Uterus (tissue), 4 donors: ENCODE measurements around the gene EMID1. TPM values are rescaled to one million over a fixed set of nuclear protein-coding genes. Genes with fewer than 3 reads are reported as not detected.

Source experiments
- DNase-seq, 2 donors: peaks; one replicate each; pipeline ENCODE4 v3.0.0-alpha.2; 2019 to 2020
- H3K27ac ChIP-seq, 2 donors: fragments of 200-600 bp; sonication (generic); 1 replicate in 1 of 2; 2 replicates in 1 of 2; pipeline ENCODE4 v1.5.1; 2016 to 2018
- H3K27me3 ChIP-seq, 2 donors: fragments of 200-600 bp; sonication (generic); one replicate each; pipeline ENCODE4 v1.5.1; 2018 to 2019; ENCODE audit warnings: control low read depth in 1 of 2
- H3K36me3 ChIP-seq, 2 donors: fragments of 200-600 bp; sonication (generic); one replicate each; pipeline ENCODE4 v1.5.1; 2019; ENCODE audit warnings: control low read depth in 1 of 2
- H3K4me1 ChIP-seq, 2 donors: fragments of 200-600 bp; sonication (generic); one replicate each; pipeline ENCODE4 v1.5.1; 2018 to 2019; ENCODE audit warnings: control low read depth in 1 of 2
- H3K4me3 ChIP-seq, 2 donors: fragments of 200-600 bp; sonication (generic); 1 replicate in 1 of 2; 2 replicates in 1 of 2; pipeline ENCODE4 v1.5.1; 2018 to 2019; ENCODE audit warnings: mild to moderate bottlenecking in 1 of 2
- H3K9me3 ChIP-seq, 2 donors: fragments of 200-600 bp; sonication (generic); one replicate each; pipeline ENCODE4 v1.5.1; 2019; ENCODE audit warnings: control low read depth in 1 of 2
- POLR2A ChIP-seq, 2 donors: fragments of 450-650 bp; IDR thresholded peaks; one replicate each; pipeline ENCODE4 v1.6.1; 2016; ENCODE audit warnings: antibody characterized with exemption in 2 of 2, mild to moderate bottlenecking in 1 of 2, moderate library complexity in 1 of 2
- intact Hi-C: fragments of 100-400 bp; cut with DNase I; formaldehyde crosslinking; loops from one replicate; pipeline ENCODE4 v1.15.1; 2023; ENCODE audit warnings: low total_unique reads
- total RNA-seq, 4 donors: library from RNA; depleted of rRNA in 3 of 4; stranded (reverse); fragments of >200 nt in 3 of 4; gene quantifications; one replicate each; pipeline versions ENCODE4 v1.1.0 to v1.2.4, GENCODE V29; 2014 to 2023
- TF ChIP-seq, protein P1 (sequence below), 4 experiments: fragments of 200-600 bp in 2 of 4; fragments of 450-650 bp in 2 of 4; sonication (generic) in 2 of 4; IDR thresholded peaks; one replicate each; pipeline ENCODE4 v1.5.1; 2016 to 2019; ENCODE audit warnings: antibody characterized with exemption in 4 of 4, mild to moderate bottlenecking in 2 of 4, moderate library complexity in 1 of 4
- donor health status: DM: yes; HTN: yes; CAD: no.

The EMID1 gene
- total RNA-seq, 4 donors from 2014 or later: under 0.01 to 30.0 (median 10.2) TPM

DNA sequence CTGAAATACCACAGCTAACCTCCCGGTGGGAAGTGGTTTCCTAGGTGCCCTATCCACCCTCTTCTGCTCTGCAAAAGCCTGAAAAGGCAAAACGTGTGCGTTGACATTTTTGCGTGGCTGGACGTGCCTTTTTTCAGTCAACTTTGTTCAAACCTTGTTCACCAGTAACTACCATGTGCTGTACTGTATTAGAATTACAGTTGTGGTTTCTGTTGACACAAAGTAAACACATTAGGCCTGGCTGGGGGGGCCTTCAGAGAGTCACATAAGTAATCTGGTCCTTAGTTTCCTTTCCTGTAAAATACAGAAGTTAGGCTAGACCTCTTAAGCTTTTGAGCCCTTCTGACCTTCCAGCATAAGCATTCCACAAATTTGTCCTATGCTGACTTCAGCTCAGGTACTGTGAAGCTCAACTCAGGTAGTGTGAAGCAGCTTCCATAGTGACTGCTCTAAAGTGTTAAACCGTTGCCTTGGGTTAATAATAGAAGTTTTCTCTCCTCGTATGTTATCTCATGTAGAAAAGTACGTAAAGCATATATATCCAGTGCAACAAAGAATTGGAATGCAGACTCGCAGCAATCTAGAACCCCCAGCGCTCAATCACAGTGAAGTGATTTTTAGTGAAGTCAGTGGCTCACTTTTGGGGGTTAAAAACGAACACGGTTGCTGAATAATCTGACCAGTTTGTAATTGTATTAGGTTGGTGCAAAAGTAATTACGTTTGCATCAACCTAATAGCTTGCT is 64.2 kb downstream of the EMID1 start:
- Histone ChIP-seq H3K27ac (peak overlapping the region; percentile 97 to 98), H3K4me1 (peaks cover 5 to 18% of the 10 kb centered on the region in 2 donors), H3K4me3 (peak overlapping the region; percentile 58 to 86), H3K27me3 (no peaks in the 10 kb centered on the region), H3K9me3 (no peaks in the 10 kb centered on the region), H3K36me3 (no peaks in the 10 kb centered on the region)
- DNase-seq: no peak
- TF ChIP-seq, protein P1, sequence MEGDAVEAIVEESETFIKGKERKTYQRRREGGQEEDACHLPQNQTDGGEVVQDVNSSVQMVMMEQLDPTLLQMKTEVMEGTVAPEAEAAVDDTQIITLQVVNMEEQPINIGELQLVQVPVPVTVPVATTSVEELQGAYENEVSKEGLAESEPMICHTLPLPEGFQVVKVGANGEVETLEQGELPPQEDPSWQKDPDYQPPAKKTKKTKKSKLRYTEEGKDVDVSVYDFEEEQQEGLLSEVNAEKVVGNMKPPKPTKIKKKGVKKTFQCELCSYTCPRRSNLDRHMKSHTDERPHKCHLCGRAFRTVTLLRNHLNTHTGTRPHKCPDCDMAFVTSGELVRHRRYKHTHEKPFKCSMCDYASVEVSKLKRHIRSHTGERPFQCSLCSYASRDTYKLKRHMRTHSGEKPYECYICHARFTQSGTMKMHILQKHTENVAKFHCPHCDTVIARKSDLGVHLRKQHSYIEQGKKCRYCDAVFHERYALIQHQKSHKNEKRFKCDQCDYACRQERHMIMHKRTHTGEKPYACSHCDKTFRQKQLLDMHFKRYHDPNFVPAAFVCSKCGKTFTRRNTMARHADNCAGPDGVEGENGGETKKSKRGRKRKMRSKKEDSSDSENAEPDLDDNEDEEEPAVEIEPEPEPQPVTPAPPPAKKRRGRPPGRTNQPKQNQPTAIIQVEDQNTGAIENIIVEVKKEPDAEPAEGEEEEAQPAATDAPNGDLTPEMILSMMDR (IDR thresholded peaks at IDR 0.05): no peak
- no peak for TF ChIP-seq POLR2A (IDR thresholded peaks at IDR 0.05)
- intact Hi-C loops: no loop called here

DNA sequence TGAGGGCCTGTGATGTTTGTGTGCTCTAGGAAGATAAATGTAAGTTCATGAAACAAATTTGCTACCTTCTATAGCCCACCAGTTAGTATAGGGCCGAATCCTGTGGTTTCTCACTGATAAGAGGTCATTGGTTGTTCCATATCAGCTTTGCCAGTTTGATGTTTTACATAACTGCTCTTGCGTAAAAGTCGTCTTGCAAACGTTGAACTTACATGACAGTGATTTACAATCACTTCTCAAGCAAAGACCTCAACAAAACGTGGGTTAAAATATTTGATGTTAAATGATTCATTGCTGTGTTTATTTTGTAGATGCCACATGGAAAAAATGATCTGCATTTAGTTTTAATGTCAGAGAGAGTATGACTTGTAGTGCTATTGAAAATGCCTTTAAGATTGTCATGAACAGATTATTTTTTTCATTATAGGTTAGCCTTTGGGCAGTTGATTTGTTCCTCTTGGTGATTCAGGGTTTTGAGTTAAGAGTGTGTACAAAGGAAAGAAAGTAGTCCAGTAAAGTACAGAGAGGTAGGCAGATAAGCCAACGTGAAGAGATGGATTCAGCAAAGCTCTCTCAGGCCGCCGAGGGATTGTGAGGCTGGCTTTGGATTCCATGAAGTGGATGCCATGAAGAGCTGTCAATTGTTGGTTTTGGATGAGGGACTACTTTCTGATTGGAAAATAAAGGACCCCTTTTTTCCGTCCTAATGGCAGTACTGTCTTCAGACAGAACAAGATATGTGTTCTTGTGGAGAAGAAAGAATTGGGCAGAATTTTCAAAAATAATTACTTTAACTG is 65.0 kb downstream of the EMID1 start:
- H3K4me3 ChIP-seq: peak overlapping the region; percentile 58 to 86
- no peaks in the 10 kb centered on the region for H3K27me3 ChIP-seq
- peaks cover 8 to 18% of the 10 kb centered on the region in 2 donors for H3K4me1 ChIP-seq
- no peaks in the 10 kb centered on the region for H3K36me3 ChIP-seq
- DNase-seq: no peak
- intact Hi-C loops: no loop called here
- no peaks in the 10 kb centered on the region for H3K9me3 ChIP-seq
- H3K27ac ChIP-seq: peak overlapping the region; percentile 5 to 97
- TF ChIP-seq, protein P1 (IDR thresholded peaks at IDR 0.05): no peak
- no peak for TF ChIP-seq POLR2A (IDR thresholded peaks at IDR 0.05)

DNA sequence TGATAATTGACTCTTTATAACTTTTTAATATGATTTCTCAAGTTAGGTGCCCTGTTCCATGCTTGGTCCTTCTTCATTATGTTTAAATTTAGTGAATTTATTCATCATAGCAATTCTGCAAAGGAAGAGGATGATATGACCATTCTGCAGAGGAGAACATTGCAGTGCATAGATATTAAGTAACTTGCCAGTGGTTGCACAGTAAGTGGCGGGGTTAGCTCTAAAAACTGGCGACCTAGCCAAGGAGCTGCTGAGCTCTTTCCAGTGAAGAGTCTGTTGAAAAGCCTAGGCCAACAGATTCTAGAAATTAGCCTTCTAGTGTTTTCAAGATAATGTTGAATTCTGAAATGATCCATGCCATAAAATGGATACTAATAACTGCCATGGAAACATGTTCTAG is 66.9 kb downstream of the EMID1 start:
- no peaks in the 10 kb centered on the region for H3K27me3 ChIP-seq
- TF ChIP-seq POLR2A (IDR thresholded peaks at IDR 0.05): no peak
- TF ChIP-seq, protein P1 (IDR thresholded peaks at IDR 0.05): no peak
- DNase-seq: no peak
- intact Hi-C loops: no loop called here
- no peak overlapping the region for H3K27ac ChIP-seq
- no peak overlapping the region for H3K4me3 ChIP-seq
- H3K36me3 ChIP-seq: no peaks in the 10 kb centered on the region
- no peaks in the 10 kb centered on the region for H3K9me3 ChIP-seq
- H3K4me1 ChIP-seq: peaks cover 8 to 27% of the 10 kb centered on the region in 2 donors

DNA sequence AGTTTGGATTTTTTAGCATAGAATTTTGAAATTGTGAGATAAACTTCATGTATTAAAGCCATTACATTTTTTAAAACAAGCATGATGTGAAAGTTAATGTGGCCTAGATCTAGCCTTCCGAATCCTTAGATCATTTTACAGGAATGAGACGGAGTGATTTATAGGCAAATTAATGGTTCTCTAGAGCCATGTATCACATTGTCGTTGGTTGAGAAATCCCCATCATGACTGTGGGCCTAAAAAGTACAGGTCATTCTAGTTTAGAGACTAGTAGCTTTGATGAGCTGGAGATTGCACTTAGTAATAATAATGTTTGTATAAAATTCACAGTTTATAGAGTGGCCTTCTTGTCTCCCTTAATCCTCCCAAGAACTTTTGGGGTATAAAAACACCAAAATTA is 69.5 kb downstream of the EMID1 start:
- no peaks in the 10 kb centered on the region for H3K27me3 ChIP-seq
- H3K27ac ChIP-seq: no peak overlapping the region
- TF ChIP-seq, protein P1 (IDR thresholded peaks at IDR 0.05): no peak
- no peak for TF ChIP-seq POLR2A (IDR thresholded peaks at IDR 0.05)
- H3K4me3 ChIP-seq: no peak overlapping the region
- intact Hi-C loops: no loop called here
- H3K36me3 ChIP-seq: no peaks in the 10 kb centered on the region
- no peaks in the 10 kb centered on the region for H3K9me3 ChIP-seq
- no peak for DNase-seq
- H3K4me1 ChIP-seq: peaks cover 8 to 29% of the 10 kb centered on the region in 2 donors
